Coronary artery (tissue), 2 donors: Measurements from ENCODE around the gene STARD9.
"Not testable (repeated sequence)": the region's sequence is repeated elsewhere in the genome, so short reads cannot be mapped to it uniquely, and the experiment has no call there.

ENCODE experiments used
- DNase-seq: peaks from one replicate; pipeline ENCODE4 v3.0.0-alpha.2; 2017; ENCODE audit warnings: low spot score
- H3K27ac ChIP-seq, 2 donors: fragments of 200-600 bp; sonication (generic); one replicate each; pipeline ENCODE4 v1.5.1; 2016 to 2019
- H3K4me3 ChIP-seq: fragments of 200-600 bp; sonication (generic); 2 replicates; pipeline ENCODE4 v1.5.1; 2016; ENCODE audit warnings: mild to moderate bottlenecking, moderate library complexity
- CTCF ChIP-seq: fragments of 200-600 bp; sonication (generic); IDR thresholded peaks from one replicate; pipeline ENCODE4 v1.5.1; 2019; ENCODE audit warnings: antibody characterized with exemption

The STARD9 gene

DNA sequence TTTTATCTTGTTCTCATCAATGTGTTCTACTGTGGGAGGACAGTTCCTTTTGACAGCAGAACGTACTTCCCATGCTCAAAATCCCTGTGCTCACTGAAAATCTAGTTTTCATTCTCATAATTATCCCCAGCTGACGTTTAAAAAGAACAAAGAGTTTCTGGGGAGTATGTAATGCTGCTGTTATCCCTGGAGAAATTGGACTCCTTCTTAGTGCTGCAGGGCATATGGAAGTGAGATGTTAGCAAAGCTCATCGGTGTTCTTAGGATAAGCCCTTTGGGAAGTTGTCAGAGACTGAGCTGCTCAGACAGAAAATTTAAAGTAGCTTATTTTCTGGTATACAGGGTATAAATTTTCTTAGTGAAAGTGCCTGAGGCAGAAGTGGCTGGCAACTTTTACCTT lies 95.0 kb downstream of the STARD9 start:
- no peak for DNase-seq
- Histone ChIP-seq H3K27ac (no peak overlapping the region), H3K4me3 (no peak overlapping the region)
- no peak for TF ChIP-seq CTCF

DNA sequence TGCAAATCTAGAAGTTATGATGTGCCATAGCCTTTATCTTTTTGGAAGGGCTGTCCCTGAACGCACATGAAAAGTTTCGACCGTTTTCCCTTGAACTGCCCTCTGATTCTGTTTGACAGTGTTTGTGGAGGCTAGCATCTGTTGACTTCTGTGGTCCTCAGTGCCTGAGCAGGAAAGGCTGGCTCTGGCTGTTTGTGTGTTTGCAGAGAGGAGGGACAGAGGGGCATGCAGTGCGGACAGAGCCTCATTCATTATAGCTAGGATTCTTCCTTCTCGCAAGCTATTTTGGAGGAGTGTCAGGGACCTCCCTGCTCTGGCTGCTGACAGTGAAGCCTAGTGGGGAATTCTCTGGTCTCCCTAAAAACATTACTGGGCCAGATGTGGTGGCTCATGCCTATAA lies 97.0 kb downstream of the STARD9 start:
- DNase-seq: no peak
- Histone ChIP-seq H3K4me3 (no peak overlapping the region), H3K27ac (peak overlapping the region in 1 of 2 donors; percentile 0)
- no peak for TF ChIP-seq CTCF

DNA sequence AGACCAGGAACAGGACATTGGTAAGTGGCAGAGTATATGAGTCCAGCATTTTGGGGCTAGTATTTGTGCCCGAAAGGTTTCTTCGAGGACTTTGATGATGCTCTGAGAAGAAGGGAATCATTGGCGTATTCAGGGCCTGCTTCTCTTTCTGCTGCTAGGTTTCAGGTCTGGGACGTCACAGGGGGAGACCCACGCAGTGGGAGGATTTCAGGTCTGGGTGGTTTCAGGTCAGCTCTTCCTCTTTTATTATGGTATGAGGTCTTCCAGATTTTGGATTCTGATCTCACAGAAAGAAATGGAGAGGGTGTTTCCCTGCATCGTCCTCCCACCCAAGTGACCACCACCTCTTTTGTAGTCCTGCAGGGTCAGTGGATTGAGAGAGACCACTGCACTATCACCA lies 99.1 kb downstream of the STARD9 start:
- no peak for DNase-seq
- H3K4me3 ChIP-seq: no peak overlapping the region
- no peak for TF ChIP-seq CTCF
- H3K27ac ChIP-seq: no peak overlapping the region

DNA sequence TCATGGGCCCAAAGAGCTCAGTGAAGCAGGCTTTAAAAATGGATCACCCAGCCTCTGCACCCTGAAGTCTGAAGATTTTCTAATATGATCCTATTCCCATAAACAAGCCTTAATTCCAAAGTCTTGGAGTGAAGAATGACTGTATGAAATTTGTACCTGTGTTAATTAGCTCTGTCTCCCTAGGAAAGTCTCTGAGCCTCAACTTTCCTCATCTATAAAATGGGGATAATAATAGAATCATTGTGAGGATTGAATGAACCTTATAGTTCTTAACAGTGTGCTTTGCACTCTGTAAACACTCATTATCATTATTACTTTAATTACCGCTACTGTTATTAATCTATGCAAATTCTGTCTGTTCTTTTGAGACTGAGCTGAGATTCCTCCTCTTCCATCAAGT lies 99.6 kb downstream of the STARD9 start:
- DNase-seq: no peak
- no peak overlapping the region for H3K4me3 ChIP-seq
- no peak overlapping the region for H3K27ac ChIP-seq
- no peak for TF ChIP-seq CTCF

DNA sequence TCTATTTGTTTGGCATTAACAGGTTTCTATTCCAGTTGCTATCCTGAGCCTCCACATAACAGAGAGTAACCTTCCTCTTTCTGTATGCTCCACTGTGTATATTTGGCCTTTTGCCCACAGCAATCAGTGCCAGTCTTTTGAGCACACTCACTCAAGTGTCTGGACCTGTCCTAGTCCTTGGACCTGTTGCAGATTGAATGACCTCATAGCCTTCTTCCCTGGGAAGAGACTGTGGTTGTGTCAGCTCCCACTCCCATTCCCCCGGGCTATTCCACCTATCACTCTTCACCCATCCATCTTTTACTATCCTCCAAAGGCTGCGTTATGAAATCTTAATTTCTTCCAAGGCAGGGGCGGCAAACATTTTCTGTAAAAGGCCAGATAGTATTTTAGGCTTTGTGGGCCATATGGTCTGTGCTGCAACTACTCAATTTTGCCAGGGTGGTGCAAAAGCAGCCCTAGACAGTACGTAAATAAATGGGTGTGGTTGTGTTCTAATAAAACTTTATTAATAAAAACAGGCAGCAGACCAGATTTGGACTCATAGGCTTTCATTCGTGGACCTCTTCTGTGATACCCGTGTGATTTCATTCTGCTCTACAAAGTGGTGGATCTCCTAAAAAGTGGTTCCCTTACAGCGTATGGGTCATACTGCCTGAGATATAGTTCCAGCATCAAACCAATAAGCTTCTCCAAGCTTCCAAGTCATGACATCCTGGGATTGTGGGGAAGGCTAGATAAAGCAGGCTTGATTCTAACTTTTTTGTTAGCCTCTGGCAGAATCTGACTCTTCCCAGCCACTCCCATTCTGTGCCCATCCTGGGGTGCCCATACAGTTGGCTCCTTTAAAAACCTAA lies 104.1 kb downstream of the STARD9 start:
- no peak overlapping the region for H3K27ac ChIP-seq
- no peak overlapping the region for H3K4me3 ChIP-seq
- no peak for TF ChIP-seq CTCF
- no peak for DNase-seq

DNA sequence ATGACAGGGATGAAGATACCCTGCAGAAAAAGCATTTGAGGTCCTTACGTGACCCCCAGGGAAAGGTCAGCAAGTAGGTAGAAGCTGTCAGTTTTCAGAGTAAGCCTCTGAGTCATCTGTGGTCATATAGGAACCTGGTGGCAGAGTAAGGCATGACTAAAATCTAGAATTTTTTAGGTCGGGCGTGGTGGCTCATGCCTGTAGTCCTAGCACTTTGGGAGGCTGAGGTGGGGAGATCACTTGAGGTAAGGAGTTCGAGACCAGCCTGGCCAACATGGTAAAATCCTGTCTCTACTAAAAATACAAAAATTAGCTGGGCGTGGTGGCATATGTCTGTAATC lies 104.7 kb downstream of the STARD9 start:
- DNase-seq, H3K27ac ChIP-seq, H3K4me3 ChIP-seq: not testable (repeated sequence)

DNA sequence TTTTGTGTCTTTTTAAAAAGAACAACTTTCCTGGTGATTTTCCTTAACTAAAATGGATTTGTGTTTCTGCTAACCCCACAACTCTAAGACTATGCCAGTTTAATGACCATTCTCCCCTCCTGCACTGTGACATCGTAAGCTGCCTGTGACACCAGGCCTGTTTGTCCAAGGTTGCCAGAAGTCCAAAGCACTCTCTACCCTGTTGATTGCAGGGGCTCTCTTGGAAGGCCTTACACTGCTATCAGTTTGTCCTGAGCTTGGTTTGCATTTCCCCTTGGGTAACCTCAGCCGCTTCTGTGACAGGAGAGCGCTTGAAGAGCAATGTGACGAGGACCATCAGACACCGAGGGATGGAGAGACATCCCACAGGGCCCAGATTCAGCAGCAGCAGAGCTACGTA lies 105.7 kb downstream of the STARD9 start:
- TF ChIP-seq CTCF: no peak
- H3K27ac ChIP-seq: no peak overlapping the region
- no peak for DNase-seq
- H3K4me3 ChIP-seq: no peak overlapping the region
